Smooth muscle cell of the brain vasculature (primary cell): ENCODE data around the gene GJB2.

Experiments used
- DNase-seq: peaks from one replicate; pipeline ENCODE4 v3.0.0-alpha.2; 2012; ENCODE audit warnings: low read depth, low spot score

Gene GJB2

GRCh38 chr13:20141238-20142022, 51.3 kb downstream of the GJB2 start:
- no peak for DNase-seq

GRCh38 chr13:20140487-20140886, 52.3 kb downstream of the GJB2 start:
- no peak for DNase-seq

- no peak for DNase-seq
These were observed 54.9 kb downstream of the GJB2 start for GRCh38 chr13:20137875-20138274.
